ENCODE measurements around the gene RASGEF1B.
"Not testable (repeated sequence)": the region's sequence is repeated elsewhere in the genome, so short reads cannot be mapped to it uniquely, and the experiment has no call there.

Gene RASGEF1B

GRCh38 chr4:81498046-81498445 lies 26.3 kb upstream of the RASGEF1B start:
- DNase-seq, result no peak

DNA sequence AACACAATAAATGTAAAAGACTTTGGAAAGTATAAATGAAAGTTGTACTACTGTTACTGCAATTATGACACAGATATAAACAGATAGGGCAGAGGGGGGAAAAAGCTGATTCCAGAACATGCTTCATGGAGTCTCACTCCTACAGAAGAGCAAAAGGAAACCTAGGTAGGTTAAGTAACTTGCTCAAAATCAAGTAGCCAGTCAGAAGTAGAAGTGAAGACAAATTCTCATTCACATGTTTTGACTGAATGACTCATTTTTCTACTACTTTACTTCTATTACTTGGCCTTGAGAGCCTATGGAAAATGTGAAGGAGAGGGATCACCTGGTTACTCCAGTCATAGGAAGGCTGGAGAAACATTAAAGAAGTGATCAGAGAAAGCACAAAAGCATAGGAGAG lies 23.6 kb upstream of the RASGEF1B start:
- no peak for DNase-seq

DNA sequence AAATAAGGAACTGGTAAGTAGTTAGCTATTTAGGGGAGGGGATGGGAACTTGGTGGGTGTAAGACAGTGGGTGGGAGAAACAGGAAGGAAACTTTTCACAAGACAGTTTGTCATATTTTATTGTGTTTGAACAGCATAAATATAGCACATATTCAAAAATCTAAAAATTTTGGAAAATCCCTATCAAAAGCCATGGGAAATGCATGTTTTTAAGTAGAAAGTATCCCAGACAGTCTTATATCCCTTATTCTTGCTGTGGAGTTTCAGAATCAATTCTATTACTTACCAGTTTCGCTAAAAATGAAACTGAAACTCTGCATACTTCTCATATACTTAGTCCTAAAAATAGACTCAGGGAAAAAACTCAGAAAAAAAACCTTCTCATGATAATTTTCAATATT lies 22.3 kb upstream of the RASGEF1B start:
- DNase-seq, result peak; percentile 57

GRCh38 chr4:81492606-81493230 lies 21.0 kb upstream of the RASGEF1B start:
- no peak for DNase-seq

GRCh38 chr4:81491943-81492342 lies 20.2 kb upstream of the RASGEF1B start:
- peak; percentile 63 for DNase-seq

GRCh38 chr4:81490403-81491160 lies 18.9 kb upstream of the RASGEF1B start:
- no peak for DNase-seq

DNA sequence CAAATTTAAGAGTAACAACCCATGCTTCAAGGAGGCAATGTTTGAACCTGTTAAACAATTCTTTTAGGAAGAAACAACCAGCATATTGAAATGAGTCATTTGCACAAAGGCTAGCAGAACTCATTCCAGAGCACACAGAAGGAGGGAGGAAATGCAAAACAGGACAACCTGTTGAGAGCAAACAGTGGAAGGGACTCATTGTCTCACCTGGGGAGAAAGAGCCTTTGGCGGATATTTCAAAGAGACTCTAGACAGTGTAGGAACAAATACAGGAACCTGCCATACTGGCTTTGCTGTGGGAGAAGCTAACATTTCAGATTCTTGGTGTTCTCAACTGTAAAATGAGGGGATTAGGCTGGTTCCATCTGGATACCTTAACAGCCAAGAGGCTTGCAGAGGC lies 14.8 kb upstream of the RASGEF1B start:
- DNase-seq, result no peak

GRCh38 chr4:81485310-81485980 lies 13.7 kb upstream of the RASGEF1B start:
- no peak for DNase-seq

DNA sequence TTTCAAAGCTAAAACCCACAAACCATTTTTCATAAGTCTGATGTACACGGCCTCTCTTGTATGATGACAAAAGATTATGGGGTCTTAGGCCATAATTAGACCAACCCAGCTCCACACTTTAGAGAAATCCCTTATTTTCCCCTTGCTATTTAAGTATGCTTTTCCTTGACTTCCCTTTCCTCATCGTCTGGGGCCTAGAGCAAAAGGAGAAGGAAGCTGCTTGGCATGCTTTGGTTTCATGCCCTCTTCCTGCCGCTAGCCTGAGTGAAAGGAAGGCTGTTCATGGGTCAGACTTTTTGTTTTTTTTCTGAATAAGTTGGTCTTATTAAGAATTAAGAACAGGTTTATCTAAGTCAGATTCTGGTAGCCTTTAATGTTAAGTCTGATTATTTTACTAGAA lies 10.6 kb upstream of the RASGEF1B start:
- DNase-seq, result no peak

GRCh38 chr4:81481151-81481550 lies 9.4 kb upstream of the RASGEF1B start:
- DNase-seq, result no peak

GRCh38 chr4:81479573-81479972 lies 7.9 kb upstream of the RASGEF1B start:
- not testable (repeated sequence) for DNase-seq

GRCh38 chr4:81473331-81474265 lies 1.9 kb upstream of the RASGEF1B start:
- DNase-seq, result not testable (repeated sequence)

DNA sequence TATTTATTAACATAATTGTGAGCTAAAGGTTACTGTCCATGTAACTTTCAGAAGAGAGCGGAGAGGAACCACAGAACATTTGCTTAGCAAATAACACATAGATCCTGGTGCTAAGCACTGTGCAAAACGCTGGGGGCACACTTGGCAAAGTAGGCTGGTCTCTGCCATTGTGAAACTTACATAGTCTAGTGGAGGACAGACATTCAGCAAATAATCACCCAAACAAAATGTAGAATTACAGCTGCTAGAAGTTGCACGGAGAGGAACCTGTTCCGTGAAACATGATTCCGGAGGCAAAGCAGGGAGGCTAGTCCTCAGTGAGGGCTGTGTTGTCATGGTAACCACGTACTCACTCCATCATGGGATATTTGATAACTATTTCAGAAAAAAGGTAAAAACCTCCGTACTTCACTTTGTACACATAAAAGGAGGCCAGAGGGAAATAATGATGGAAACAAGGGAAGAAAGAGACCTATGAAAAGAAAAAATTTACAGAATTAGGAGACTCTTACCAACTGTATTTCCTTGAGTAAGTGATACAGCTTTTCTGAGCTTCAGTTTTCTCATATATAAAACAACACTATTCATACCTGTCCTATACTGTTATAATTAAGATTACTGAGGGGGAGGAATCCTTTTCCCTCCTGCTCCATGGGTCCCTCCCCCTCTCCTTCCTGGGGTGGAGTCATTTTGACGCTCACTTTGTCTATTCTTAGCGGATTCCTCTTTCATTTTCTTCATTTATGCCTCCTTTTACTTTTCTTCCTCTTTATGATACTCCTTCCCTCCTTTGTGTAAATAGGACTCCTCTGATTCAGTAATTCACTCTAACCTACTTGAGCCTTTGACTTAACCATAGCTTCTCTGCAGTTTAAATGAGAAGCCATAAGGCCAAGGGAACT lies 825 bp upstream of the RASGEF1B start:
- DNase-seq, result peak; percentile 43

DNA sequence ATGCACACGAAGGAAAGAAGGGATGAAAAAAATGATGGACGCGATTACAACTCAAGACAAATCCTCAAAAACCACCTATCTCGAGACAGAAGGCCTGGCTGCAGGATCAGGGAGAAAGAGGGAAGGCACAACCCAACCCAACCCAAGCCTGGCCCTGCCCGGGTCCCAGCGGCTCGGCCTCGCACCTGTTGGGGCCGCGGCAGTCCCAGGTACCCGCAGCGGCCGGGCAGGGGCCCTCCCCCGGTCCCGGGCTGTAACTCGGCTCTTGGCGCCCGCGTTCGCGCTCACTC lies 464 bp downstream of the RASGEF1B start:
- no peak for DNase-seq

DNA sequence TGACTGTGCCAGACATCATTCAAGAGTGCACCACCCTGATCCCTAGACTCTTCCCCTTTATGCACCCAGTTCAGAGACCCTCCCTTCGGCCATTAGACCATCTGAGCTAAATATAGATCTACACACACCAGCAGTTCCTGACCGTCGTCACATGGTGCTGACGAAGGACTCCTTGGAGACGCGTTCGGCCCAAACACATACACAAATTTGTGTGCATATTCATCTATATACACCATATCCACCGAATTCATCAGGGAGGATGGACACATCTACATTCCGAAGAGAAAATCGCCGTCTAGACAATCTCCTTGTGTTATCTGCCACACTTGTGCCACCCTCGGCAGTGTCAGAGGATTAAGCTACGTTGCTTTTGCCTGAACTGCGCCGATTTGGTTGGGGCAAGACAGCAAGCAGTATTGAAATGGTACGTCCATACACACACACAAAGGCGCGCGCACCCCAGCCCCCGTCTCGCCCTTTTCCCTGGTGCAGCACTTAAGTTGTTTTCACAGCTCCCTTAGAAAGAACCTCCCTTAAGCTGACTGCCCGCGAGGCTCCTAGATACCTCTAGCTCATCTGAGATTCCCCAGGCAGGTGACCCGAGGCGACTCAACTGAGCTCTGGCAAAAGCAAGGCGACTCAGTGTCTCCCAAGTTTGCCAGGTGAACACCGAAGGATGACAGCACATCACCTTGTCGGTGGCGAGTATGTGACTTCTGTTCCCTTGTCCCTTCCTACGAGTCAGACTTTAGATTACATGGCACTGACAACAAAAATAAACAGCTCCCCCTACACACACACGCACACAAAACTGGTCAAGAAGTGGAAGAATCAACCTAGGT lies 1.0 kb downstream of the RASGEF1B start:
- DNase-seq, result no peak

- no peak for DNase-seq
Observed at GRCh38 chr4:81469781-81470455, 1.8 kb downstream of the RASGEF1B start.

GRCh38 chr4:81468678-81469077 lies 3.0 kb downstream of the RASGEF1B start:
- no peak for DNase-seq

DNA sequence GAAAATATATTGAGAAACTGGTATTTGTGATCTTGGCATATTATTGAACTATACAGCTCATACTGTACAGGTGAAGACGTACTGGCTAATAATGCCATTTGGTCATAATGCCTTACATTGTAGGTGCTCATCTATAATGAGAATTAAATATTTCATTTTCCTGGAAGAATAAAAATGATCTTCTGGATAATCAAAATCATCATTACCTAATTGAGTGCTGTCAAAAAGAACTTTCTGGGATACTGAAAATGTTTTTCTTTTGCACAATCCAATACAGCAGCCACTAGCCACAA lies 4.1 kb downstream of the RASGEF1B start:
- DNase-seq, result no peak

GRCh38 chr4:81466841-81467671 lies 4.7 kb downstream of the RASGEF1B start:
- peak; percentile 76 for DNase-seq

Data from activated CD4-positive, alpha-beta T cell treated with anti-CD3 and anti-CD28 coated beads, Interleukin-2, amount 50 U/mL, for 16 hours (primary cell).